Tibial nerve (tissue), 4 donors: ENCODE results near the gene CALCR.

Source experiments
- CTCF ChIP-seq, 5 experiments: fragments of 200-600 bp in 3 of 5; fragments of 450-650 bp in 2 of 5; sonication (generic) in 3 of 5; IDR thresholded peaks; one replicate each; pipeline ENCODE4 v1.5.1; 2016 to 2019; ENCODE audit warnings: antibody characterized with exemption in 5 of 5, mild to moderate bottlenecking in 3 of 5, moderate library complexity in 2 of 5
- EP300 ChIP-seq, 2 donors: sonication (generic); formaldehyde crosslinking; IDR thresholded peaks; one replicate each; pipeline ENCODE4 v1.6.1; 2017; ENCODE audit warnings: antibody characterized with exemption in 2 of 2, mild to moderate bottlenecking in 1 of 2
- POLR2A ChIP-seq, 2 donors: fragments of 450-650 bp; IDR thresholded peaks; one replicate each; pipeline ENCODE4 v1.6.1; 2017; ENCODE audit warnings: antibody characterized with exemption in 2 of 2, mild to moderate bottlenecking in 2 of 2, moderate library complexity in 2 of 2

GRCh38 chr7:93426155-93426696 lies 148.3 kb downstream of the CALCR start:
- TF ChIP-seq POLR2A (IDR thresholded peaks at IDR 0.05) (no peak), CTCF (IDR thresholded peaks at IDR 0.05) (no peak), EP300 (IDR thresholded peaks at IDR 0.05) (no peak)
